ENCODE results near the gene CRB2.

CRB2 gene

GRCh38 chr9:123355761-123356431 lies at the start of gene CRB2:
Gene CRB2, plus strand, starts transcription at chr9:123356197. Its CDS starts 64 bp downstream, at chr9:123356261.
- DNase-seq (ENCODE audit: low spot score) = no peak

DNA sequence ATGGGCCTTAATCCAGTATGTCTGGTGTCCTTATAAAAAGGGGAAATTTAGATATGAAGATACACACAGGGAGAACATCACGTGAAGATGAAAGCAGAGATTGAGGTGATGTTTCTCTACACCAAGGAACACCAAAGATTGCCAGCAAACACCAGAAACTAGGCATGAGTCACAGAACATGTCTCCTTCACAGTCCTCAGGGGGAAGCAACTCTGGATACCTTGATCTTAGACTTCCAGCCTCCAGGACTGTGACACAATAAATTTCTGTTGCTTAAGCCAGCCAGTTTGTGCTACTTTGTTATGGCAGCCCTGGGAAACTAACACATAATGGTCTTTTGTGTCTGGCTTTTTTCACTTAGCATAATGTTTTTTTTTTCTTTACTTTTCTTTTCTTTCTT lies 46.4 kb upstream of the CRB2 start:
- DNase-seq (ENCODE audit: low spot score) = no peak

- no peak for DNase-seq (ENCODE audit: low spot score)
These were observed 45.3 kb upstream of the CRB2 start for GRCh38 chr9:123310551-123311249.

DNA sequence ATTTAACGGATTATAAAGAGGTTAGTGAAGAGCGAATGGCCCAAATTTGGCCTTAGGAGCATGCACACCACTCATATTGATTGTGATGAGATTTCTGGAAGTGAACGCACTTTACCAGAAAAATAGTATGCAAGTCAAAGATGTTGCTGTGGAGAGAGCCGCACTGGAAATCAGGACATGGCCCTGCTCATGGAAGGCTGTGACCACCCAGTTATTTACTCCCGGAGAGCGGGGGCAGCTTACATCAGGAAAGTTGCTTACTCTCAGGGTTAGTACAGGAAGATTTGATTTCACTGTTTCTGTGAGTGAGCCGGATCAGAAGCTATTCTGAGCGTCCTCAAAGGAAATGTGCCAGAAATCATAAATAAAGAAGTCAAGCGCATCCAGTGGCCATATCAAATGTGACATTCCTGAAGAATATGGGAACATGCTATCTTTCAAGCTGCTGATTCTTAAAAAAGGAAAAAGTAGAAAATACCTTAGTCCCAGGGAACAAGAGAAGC lies 44.7 kb upstream of the CRB2 start:
- no peak for DNase-seq (ENCODE audit: low spot score)

DNA sequence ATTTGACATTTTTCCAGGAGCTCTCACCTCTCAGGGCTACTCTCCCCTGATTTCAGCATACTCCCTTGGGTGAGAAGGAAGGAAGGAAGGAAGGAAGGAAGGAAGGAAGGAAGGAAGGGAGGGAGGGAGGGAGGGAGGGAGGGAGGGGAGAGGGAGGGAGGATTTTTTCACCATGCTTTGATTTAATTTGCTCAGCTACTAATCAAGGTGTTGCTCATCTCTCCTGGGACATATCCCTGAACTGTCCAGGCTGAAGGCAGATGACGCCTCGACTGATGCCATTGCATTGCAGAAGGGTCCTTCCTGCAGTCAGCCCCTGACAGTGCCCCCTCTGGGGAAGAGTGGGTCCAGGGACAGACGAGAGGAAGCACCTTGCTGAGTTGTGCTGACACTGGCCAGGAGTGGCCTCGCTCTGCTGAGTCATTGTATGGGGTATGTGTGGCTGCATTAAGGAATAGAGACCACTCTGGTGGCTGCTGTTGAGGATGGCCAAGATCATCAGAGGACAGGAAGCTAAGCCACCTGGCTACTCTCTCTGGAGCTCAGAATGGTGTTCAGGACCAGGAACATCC lies 43.6 kb upstream of the CRB2 start:
- no peak for DNase-seq (ENCODE audit: low spot score)

DNA sequence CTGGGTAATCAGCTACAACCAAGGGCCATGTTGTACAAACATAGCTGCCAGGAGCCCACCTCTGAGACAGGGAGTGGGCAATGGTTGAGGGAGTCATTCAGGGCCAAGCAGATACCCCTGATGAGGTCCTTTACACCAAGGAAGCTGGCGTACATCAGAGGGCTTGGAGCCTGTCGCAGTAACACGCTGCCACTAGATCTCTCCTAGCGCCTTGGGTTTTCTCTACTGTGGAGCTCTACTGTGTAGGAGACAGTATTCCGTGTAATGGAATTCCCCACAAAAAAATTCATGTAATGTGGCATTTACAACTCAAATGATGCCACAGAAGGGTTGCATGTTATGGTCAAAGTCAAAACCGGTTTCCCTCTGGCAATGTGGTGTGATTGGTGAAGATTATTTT lies 41.4 kb upstream of the CRB2 start:
- no peak for DNase-seq (ENCODE audit: low spot score)

GRCh38 chr9:123315635-123316034 lies 40.4 kb upstream of the CRB2 start:
- DNase-seq (ENCODE audit: low spot score) = no peak

GRCh38 chr9:123316053-123316718 lies 39.8 kb upstream of the CRB2 start:
- no peak for DNase-seq (ENCODE audit: low spot score)

GRCh38 chr9:123318202-123318601 lies 37.8 kb upstream of the CRB2 start:
- no peak for DNase-seq (ENCODE audit: low spot score)

DNA sequence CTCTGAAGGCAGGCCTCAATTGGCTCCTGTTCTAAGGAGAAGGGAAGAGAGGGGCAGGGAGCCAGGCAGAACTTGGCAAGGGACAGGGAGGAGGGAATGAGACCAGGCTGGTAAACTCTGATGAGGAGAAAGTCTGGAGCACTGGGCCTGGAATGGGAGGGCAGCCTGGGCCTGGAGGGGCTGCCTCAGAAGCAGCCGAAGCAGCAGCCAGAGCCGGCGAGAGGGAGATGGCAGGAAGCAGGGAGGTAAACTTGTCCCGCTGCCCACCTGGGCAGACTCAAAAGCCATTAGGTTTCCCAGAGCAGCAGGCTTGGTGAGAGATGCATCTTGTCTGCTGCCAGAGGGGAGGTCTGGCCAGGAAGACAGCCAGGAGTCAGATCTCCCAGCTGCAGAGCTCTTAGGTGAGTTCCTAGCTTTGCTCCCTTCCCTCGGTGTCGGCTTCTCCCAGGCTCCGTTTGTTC lies 37.0 kb upstream of the CRB2 start:
- DNase-seq (ENCODE audit: low spot score) = peak; percentile 80

GRCh38 chr9:123319541-123320339 lies 36.3 kb upstream of the CRB2 start:
- DNase-seq (ENCODE audit: low spot score) = no peak

DNA sequence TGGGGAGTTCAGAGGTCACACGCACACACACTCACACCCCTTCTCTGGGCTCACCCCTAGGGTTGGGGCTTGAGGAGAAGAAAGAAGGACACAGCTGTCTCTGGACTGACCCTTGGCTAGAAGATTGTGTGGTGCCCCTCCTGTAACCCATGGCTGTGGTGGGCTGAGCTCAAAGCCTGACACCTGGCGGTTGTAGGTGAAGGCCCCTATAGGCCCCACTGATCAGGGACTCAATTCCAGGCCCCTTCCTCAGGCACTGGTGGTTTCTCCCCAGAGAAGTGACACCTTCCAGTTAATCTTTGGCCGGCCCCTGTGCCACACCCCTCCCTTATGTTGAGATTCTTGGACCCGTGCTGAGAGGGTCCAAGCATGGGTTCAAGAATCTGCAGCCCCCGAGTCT lies 35.2 kb upstream of the CRB2 start:
- no peak for DNase-seq (ENCODE audit: low spot score)

- DNase-seq (ENCODE audit: low spot score) = no peak
These were observed 34.3 kb upstream of the CRB2 start for GRCh38 chr9:123321616-123322272.

DNA sequence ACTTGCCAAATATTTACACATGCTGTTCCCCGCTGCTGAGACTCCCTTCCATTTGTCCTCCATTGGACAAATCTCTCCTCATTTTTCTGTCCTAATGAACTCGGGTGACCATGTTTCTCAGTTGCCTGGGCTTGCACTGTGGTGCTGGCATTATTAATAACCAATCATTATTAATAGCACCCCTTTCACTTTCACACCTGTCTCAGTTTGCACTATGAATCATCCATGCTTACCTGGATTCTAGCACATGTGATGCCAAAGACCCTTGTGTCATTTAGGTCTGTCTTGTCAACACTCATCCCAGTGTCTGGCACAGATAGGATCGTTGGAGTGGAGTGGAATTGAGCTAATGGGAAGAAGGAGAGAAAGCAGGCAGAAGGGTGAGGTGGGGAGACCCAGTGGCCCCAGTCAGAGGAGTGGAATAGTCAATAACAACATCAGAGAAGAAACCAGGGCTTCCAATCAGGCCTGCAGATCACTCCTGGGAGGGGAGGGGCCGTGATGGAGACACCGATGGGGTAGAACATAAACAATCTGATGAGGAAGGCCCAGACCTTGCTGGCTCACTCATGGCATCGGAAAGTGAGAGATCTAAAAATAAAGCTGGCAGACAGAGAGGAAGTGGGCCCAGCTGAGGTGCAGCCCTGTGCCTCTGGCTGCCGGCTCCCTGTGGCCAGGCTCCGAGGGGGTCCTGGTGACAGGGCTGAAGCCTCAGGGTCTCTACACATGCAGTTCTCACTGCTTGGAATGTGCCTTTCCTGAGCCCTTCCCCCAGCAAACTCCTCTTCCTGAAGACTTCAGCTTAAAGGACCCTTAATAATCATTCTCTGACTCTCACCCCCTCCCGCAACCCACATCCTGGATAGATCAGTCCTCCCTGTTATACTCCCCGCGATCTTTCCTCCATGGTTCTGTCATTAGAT lies 33.5 kb upstream of the CRB2 start:
- no peak for DNase-seq (ENCODE audit: low spot score)

GRCh38 chr9:123323196-123324013 lies 32.6 kb upstream of the CRB2 start:
- DNase-seq (ENCODE audit: low spot score) = no peak

DNA sequence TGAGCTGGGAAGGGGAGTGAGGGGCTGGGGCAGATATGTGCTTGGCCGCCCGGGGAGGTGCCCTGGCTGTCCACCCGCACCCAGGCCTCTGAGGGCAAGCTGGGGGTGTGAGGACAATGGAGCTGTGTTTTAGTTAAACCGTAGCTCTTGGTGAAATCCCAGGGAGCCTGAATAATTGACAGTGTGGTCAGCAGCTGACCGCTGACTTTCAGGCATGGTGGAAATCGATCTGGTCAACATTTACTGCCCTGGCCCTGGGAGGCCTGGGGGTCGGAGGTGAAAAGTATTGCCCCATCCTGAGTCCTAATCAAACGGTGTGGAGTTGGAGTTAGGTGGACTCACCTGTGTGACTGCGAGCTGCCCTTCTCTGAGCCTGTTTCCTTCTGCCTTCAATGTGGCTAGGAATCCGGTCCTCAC lies 31.2 kb upstream of the CRB2 start:
- DNase-seq (ENCODE audit: low spot score) = no peak

DNA sequence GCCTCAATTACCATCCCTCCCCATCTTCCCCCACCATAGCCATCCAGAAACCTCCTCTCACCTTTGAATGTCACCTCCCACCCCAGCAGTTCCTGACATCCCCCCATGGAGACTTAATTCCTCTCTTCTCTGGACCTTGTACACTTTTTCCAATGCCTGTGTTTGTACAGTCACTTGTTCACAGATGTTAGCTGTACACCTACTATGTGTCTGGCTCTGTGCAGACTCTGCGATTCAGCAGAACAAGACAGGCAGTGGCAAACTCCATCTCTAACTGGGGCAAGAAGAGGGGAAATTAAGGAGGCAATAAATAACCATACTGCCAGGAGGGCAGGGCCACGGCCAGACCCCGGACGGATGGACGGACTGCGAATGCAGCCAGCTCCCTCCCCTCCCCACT lies 29.8 kb upstream of the CRB2 start:
- no peak for DNase-seq (ENCODE audit: low spot score)

- no peak for DNase-seq (ENCODE audit: low spot score)
These were observed 29.3 kb upstream of the CRB2 start for GRCh38 chr9:123326662-123327093.

DNA sequence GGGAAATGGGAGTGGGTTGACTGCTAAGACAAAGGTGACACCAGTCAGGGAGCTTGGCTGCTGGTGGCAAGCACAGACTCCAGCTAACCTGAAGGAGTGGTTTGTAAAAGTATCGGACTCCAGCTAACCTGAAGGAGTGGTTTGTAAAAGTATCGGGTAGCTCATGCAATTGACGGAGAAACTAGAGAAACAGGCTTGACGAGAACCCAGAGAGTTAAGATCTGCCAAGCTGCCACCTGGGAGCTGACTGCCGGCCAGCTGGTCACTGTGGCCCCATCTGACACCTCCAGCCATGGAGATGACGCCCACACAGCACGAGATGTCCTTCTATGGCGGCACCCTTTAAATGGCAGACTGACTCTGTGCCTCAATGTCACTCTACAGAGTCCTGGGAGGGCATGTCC lies 28.3 kb upstream of the CRB2 start:
- no peak for DNase-seq (ENCODE audit: low spot score)
